GM18870 (cell line): ENCODE results near the gene FIBCD1.

Source experiments
- ATAC-seq: cut with Tn5 transposase; IDR thresholded peaks from one replicate; pipeline ENCODE4 v1.9.1; 2021; ENCODE audit warnings: moderate library complexity; ENCODE audit not compliant: unreplicated experiment

The FIBCD1 gene

DNA sequence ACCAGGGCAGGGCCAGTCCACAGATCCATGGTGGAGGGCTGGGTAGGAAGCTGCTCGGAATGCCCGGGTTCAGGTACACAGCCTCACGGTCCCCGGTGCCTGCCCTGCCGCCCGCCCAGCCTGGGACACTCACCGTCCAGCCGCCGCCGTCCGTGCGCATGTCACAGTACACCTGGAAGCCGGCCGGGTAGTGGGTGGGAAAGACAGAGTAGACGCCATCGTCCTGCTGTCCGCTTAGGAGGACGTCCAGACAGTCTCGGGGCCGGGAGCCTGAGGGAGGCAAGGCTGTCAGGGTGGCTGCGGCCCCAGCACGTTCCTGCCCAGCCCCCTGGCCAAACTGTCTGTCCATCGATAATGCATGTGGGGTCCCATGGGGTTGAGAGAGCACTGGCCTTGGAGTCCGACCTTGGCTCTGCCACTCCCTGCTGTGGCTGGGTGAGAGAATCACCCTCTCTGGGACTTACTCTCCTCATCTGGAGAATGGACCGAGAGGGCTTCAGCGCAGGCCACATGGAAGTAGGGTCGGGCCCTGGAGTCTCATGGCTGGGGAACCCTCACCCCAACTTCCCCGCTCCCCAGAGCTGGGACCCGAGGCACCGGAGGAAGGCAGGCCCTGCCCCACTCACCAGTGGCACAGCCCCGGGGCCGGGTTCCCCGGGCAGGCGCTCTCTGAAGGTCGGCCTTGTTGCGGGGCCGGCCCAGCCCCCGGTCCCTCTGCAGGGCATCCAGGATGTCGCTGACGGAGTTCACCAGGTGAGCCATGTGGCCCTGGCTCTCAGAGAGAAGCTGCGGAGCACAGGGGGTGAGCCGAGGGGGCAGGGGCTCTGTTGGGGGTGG lies 15.2 kb downstream of the FIBCD1 start:
- no peak for ATAC-seq

DNA sequence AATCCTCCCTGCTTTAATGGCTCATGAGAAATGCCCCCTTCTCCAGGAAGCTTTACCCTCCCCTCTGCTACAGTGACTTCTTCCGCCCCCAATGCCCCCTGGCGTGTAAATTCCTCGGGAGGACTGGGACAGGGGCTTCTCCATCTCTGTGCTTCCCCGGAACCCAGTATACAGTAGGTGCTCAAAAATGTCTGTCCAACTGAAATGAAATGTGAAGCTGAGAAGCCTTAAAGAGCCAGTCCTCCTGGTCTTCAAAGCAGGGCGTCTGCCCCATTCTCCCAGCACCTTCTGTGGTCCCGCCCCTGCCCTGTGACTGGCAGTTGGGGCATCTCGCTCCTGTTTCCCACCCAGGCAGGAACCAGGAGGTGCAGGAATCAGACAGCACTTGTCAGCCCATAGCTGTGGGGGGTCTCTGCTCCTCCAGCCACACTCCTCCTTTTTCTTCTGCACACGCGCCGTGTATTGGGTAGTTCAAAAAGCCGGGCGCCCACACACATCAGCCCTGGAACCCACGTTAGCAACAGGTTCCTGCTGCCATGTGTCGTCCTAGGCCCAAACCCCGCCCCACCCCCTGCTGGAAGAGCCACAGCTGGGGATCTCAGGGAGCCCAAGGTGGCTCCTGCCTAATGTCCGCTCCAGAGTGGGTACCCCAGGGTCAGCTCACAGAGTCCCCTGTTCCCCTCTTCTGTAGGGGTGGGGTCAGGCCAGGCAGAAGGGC lies 16.0 kb downstream of the FIBCD1 start:
- no peak for ATAC-seq

DNA sequence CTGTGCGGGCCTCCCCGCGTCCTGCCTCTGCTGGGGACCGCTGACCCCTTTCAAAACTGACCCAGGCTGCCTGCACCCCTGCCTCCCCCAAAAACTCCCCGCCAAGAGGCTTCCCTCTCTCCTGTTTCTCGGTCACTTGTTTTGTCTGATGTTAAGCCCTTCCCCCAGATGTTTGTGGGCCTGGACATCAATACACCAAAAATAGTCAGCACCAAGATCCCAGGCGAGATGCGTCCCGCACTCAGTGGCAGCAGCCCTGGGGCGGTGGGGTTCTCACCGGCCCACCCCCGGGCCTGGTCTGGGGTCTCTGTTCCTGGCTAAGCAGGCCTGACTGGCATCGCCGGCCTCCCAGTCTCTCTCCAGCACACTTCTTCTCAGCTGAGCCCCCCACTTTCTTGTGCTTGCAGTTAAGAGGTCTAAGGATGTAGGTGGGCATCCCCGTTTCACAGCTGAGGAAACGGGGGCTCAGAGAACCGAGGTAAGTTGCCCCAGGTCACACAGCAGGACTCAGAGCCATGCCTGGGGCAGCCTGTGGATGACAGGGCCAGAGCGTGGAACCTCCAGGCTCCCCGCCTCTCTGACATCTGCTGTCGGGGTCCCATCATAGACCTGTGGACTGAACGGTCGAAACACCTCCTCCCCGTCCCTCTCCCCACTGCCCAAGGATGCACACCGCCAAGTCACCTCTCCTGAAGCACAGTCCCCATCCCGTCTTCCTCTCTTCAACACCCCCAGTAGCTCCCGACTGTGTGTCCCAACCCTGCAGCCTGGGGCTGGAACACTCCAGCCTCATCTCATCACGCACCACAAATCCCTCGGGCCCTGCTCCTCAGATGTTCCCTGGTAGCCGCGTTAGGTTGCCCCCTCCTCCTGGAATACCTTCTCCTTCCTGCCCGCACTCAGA lies 16.8 kb downstream of the FIBCD1 start:
- ATAC-seq, result no peak

DNA sequence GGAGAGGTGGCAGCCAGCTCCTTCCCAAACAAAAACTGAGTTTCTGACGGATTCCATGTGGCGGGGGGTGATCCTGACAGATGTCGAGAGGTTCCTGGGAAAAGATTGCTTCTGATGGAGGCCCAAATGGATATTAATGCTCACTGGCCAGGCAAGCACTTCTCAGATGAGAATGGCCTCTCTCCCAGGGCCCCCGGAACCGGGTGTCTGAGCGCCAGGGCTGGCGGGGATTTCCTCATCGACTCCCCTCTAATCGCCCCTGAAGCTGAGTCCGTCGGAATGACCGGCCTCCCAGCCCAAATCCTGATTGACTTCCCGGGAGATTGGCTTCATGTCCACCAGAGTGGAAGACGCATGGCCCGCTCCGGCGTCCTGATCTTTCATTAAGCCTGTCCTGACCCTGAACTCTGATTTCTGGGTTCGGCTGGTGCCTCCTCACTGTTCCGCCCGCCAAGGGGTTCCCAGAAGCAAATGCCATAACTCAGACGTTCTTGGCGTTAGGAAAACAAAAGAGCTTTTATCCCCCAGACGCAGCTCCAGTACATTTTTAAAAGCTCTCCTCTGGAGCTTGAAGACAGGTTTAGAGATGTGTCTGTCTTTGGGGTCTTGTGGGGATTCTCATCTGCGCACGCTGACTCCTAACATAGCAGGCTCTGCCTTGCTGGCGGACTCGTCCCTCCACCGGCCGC lies 17.6 kb downstream of the FIBCD1 start:
- no peak for ATAC-seq

DNA sequence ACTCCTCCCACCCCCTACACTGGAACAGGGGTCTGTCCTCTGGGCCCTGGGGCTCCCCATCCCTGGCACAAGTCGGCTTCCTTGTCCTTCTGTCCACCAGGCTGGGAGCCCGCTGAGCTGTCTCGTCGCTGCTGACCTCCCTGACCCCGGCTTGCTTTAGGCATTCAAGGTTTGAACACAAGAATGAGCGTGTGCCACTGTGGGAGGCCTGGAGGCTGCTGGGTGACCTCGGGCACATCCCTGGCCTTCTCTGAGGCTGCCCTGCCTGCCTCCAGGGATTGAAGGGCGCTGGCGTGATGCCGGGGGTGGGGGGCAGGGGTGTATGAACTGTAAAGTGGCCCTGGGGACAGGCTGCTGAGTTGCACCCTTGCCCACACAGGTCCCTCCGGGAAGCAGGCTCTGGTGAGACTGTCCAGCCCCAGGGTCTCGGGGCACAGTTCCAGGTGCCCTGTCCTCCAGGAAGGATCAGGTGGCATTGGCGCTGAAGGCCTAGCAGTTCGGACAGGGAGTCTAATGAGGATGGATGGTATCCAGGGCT lies 18.2 kb downstream of the FIBCD1 start:
- no peak for ATAC-seq

DNA sequence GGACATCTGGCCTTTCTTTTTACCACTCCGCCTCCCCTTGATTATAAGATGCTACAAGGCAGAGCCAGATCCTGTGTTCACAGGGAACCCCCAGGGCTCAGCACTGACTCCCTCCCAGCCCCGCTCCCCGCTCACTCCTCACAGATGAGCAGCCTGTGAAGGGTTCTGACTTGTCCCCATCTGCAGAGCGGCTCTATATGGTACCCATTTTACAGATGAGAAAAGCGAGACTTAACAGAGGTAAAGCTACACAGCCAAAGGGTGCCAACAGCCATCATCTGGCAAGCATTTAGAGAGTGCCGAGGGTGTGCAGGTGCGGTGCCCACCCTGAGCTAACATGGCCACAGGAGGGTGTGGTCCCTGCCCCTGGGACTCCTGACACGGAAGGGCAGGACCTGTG lies 18.8 kb downstream of the FIBCD1 start:
- no peak for ATAC-seq

DNA sequence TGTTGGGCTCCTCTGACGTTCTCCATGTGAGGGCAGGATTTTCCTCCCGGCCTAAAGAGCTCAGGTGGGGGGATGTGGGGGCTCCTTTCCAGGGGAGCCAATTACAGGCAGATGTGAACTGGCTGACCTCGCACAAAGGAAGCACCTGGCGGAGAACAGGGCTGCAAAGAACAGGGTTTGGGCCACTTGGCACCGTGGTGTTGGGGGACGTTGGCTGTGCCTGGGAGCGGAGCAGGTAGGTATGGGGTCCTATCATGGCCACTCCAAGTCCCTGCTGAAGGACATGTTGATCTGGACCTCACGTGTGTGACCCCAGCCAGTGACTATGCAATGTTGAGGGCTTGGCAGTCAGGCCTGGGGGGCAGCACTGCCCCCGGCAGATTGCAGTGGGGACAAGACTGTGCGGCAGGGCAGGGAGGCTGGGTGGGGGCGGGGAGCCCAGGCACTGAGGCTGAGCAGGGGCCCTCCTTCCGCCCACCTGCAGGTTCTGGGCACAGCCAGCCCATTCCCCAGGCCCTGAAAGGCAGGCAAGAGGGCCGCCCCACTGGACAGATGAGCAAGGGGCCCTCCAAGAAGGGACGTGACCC lies 19.4 kb downstream of the FIBCD1 start:
- ATAC-seq, result no peak

DNA sequence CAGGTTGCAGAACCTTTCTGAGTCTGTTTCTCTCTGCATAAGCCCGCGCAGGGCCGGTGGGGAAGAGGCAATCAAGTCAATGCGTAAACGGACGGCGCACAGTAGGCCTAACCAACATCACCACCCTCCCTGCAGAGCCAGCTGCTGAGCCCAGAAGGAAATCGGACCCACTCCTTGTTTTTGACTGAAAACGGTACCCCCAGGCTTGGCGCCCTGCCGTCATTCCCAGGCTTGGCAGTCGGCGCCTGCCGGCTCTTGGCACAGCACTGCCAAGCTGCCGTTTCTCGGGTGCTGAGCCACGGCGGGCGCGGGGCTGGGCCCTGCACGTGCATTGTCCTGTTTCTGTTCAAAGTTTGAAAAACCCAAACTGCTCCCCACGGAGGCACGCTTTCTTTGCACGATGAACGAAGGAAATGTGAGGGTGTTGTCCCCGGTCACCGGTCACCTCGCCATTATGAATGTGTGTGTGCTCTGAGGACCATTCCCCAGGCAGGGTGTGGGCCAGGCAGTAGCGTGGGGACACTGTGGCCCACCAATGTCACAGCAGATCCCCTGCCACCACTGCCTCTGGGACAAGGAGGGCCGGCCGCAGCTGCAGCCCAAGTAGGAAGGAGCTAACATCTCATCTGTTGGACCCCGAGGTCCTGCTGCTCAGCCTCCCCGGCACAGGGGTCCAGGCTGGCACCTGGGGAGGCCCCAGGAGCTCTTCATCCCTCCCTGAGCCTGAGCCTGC lies 20.1 kb downstream of the FIBCD1 start:
- no peak for ATAC-seq

DNA sequence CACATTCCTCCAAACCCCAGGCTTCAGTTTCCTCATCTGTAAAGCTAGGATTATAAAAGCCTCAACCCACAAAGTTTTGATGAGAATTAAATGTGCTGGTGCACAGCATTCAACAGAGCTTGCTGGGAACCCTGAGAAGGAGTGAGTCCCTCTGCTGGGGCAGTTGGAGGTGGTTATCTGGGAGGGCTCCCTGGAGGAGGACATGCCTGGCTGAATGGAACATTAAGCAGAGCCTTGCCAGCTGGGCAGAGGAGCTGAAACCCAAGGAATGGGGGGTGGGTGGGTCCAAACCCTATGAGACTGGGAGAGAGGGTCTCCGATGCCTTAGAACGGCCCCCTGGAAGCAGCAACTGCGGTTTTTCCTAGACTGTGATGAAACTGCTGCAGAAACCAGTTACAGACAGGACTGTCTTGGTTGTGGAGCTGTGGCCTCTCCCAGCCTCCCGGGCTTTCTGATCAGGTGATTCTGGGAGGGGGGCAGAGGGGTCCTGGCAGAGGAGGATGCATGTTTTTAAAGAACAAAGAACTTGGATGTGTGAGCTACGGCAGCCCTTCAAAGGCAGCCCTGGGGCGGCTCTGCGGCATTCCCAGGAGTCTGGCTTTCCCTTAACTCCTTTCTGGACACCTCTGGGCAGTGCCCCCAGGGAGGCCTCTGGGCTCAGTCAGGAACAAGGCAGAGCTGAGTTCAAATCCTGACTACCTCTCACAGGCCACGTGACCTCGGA lies 20.8 kb downstream of the FIBCD1 start:
- no peak for ATAC-seq

DNA sequence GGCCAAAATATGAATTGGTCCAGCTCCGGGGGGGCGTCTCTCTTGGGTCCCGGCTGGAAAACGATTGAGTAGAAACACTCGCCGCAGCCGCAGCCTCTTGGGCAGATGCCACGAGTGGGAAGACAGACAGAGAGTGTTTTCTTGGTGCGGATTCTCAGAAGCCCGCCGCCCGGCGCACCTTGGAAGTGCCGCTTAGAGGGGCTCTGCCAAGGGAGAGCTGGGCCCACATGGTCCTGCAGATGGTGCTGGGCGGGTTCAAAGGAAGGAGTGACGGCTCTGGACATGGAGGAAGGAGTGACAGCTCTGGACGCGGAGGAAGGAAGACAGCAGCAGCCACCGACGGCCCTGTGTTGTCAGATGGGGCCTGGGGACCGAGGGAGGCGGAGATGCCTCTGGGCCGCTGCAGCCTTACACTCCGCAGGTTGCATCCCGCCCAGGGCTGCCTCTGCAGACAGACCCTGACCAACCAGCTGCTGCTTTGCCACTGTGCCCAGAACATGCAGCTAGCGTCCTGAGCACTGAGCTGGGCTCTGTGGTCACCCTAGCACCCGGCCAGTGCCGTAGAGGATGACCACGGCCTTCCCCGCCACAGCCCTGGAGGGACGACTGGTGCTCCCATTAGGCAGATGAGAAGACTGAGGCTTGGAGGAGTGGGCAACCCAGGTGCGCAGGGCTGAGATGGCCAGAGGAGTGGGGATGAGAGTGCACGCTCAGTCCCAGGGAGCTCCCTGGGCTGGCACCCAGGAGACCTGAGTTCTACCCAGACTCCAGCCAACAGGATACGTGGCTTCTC lies 21.7 kb downstream of the FIBCD1 start:
- ATAC-seq, result no peak

DNA sequence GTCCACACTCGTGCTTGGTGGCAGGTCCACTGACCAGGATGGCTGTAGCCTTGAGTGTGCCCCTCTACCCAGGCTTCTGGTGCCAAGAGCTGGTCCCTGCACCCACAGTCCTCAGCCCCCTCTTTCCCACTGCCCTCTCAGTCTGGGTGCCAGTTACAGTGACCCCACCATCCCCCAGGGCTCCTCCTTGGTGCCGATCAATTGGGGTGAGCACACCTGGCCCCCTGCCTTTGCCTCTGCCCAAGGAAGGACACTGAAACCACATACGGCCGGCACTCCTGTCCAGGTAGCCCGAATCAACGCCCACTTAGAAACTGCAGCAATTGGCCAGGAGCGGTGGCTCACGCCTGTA lies 24.0 kb downstream of the FIBCD1 start:
- ATAC-seq, result no peak

DNA sequence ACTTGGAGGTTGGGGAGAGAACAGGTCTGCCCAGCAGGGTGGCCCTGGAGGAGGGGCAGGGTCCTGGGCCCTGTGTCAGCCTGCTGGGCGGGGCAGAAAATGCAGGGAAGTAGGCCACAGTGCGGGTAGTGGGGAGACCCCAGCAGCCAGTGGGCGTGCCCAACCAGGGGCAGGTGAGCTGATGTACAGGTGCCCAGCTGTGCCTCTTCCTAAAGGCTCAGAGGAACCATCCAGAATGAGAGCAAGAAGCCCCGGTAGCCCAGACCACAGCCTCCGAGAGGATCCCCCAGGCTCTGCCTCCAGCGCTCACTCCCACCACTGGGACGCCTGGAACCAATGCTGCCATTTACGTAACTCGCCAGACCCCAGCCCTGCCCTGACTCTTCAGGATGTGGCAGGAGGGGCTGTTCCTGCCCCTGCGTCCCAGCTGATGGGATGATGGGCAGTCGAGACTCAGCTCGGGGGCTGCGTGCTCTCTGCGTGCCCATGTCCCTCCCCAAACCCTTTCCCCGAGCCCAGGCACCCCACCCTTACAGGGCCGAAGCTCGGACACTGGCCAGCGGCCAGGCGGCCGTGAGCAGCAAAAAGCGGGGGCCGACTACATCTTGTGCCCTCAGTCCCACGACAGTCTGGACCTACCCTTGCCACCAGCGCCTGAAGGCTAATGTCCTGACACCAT lies 24.5 kb downstream of the FIBCD1 start:
- ATAC-seq, result no peak

DNA sequence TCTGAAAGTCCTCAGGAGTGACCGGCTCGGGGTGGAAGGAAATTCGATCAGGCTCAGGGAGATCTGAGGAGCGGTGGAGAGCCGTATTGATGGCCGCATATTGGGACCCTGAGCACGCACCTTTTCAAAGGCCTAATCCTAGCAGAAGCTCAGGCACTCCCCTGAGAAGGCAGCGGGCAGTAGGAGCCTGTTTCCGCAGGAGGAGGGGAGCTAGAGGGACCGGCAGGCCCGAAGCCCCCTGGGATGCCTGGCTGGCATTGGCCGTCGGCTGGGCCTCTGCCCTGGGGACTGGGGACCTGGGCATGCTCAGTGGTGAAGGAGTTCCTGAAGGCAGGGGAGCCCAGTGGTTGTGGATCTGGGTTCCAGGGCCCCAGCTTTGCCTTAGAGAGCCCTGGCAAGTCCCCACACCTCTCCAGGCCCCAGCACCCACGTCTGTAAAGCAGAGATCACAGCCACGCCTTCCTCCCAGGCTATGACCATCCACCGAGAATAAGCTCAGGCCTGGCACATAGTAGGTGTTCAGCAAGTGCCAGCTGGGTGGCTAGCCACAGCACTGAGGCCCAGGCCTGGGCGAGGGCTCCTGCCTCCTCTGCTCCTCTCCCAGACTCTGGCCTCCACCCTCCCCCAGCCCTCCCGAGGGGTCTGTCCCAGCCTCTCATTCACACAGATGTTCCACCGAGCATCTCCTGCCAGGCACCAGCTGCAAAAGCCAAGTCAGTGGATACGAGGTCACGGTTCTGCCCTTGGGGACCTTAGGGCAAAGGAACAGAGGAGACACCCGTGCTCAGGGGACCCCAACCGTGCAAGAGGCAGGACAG lies 25.2 kb downstream of the FIBCD1 start:
- no peak for ATAC-seq

DNA sequence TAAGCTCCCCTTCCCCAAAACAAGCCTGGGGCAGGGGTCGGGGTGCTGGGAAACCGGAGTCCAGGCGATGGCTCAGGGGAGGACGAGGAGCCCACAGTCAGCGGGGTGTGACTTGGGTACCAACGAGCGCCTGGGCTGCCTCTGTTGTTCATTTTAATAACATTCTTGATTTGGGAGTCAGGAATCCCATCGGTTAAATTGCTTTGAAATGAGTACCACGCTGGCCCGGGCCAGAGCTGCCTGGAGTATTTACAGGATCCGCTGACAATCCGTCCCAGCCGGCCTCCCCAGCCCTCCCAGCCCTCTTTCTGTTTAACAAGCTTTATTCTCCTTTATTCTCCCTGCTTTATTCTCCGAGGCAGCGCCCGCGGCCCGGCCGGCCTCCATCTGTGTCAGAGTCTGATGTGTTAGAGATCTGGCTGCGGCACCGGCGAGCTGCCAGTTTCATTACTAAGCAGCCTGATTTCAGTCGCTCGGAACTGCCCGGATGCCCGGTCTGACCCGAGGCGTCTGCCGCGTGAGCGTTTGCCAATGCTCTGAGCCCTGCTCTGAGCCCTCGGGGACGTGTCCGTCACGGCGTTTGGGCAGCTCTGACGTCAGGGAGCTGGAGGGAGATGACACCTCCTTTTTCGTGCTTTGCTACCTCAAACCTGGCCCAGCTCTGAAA lies 26.0 kb downstream of the FIBCD1 start:
- no peak for ATAC-seq

DNA sequence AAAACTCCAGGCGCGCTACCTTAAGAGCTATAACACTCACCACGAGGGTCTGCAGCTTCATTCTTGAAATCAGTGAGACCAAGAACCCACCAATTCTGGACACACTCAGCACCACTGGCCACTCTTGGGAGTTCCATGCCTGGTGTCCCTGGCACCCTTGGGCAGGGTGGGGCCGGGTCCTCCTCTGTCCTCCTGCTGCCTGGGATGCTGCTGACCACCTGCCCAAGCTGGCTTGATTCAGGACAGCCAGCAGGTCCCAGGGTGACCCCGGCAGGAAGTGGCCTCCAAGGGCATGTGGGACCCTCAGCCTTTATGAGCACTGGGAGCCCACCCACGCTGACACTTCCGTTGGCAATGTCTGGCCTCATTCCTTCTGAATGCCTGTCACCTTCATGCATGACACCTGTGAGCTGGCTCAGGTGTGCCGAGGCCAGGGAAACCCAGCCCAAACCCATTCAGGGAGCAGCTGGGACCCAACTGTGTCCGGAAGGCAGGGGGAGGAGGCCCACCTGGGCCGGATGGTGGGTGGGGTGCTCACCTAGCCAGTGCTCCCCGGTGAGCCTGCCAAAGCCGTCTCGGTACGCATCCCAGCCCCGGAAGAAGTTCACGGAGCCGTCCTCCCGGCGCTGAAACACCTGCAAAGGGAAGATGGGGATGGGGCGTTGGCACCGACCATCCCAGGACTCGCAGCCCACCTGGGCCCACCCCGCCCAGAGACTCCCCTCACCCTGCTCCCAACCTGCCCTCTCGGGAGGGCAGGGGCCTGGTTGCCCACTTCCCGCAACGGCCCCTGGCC lies 27.6 kb downstream of the FIBCD1 start:
- ATAC-seq, result no peak
